D341Med (cell line): ENCODE data around the gene PCDHB11.
"Not testable (repeated sequence)": the region's sequence is repeated elsewhere in the genome, so short reads cannot be mapped to it uniquely, and the experiment has no call there.

Experiments used
- DNase-seq: peaks from one replicate; pipeline ENCODE4 v3.0.0; 2012; ENCODE audit warnings: low spot score

Gene PCDHB11

GRCh38 chr5:141199359-141200235 is at the start of gene PCDHB11:
PCDHB11 (plus strand) TSS chr5:141199627; CDS start chr5:141199775, 148 bp downstream.
- no peak for DNase-seq

GRCh38 chr5:141149812-141150211 is 49.6 kb upstream of the PCDHB11 start, which contains the start of gene PCDHB6:
PCDHB6 (plus strand) TSS chr5:141150057; CDS start chr5:141150258, 201 bp downstream.
- DNase-seq: no peak

- DNase-seq: no peak
These were observed 49.0 kb upstream of the PCDHB11 start for GRCh38 chr5:141150224-141150992.

- DNase-seq: no peak
These were observed 48.5 kb upstream of the PCDHB11 start for GRCh38 chr5:141150993-141151325.

GRCh38 chr5:141151632-141152031 is 47.8 kb upstream of the PCDHB11 start:
- not testable (repeated sequence) for DNase-seq

GRCh38 chr5:141152096-141152495 is 47.3 kb upstream of the PCDHB11 start:
- not testable (repeated sequence) for DNase-seq

- no peak for DNase-seq
These were observed 43.7 kb upstream of the PCDHB11 start for GRCh38 chr5:141155540-141156374.

- DNase-seq: not testable (repeated sequence)
These were observed 42.1 kb upstream of the PCDHB11 start for GRCh38 chr5:141157356-141157755.

GRCh38 chr5:141157901-141158300 is 41.5 kb upstream of the PCDHB11 start:
- not testable (repeated sequence) for DNase-seq

GRCh38 chr5:141172381-141173204 is 26.8 kb upstream of the PCDHB11 start, which contains the start of gene PCDHB7:
PCDHB7 (plus strand) TSS chr5:141172644; CDS start chr5:141172836, 192 bp downstream.
- no peak for DNase-seq

GRCh38 chr5:141174291-141175104 is 24.9 kb upstream of the PCDHB11 start:
- DNase-seq: not testable (repeated sequence)

GRCh38 chr5:141175933-141176332 is 23.5 kb upstream of the PCDHB11 start:
- no peak for DNase-seq

- not testable (repeated sequence) for DNase-seq
These were observed 21.7 kb upstream of the PCDHB11 start, which contains the start of gene PCDHB8 for GRCh38 chr5:141177577-141178191. PCDHB8 (plus strand) TSS chr5:141177790; CDS start chr5:141178035, 245 bp downstream.

- not testable (repeated sequence) for DNase-seq
These were observed 20.1 kb upstream of the PCDHB11 start for GRCh38 chr5:141179371-141179770.

- DNase-seq: not testable (repeated sequence)
These were observed 19.6 kb upstream of the PCDHB11 start for GRCh38 chr5:141179876-141180275.

- no peak for DNase-seq
These were observed 19.1 kb upstream of the PCDHB11 start for GRCh38 chr5:141180313-141180712.

GRCh38 chr5:141182248-141182647 is 17.2 kb upstream of the PCDHB11 start, which contains the start of gene PCDHB16:
PCDHB16 (plus strand) TSS chr5:141182387; CDS start chr5:141182560, 173 bp downstream.
- DNase-seq: peak; percentile 76

GRCh38 chr5:141184117-141184855 is 15.1 kb upstream of the PCDHB11 start:
- DNase-seq: not testable (repeated sequence)
